ENCODE results near the gene FRMD1. TPM values are rescaled to one million over a fixed set of nuclear protein-coding genes. Genes with fewer than 3 reads are reported as not detected.

The FRMD1 gene
- total and polyA plus RNA-seq, 2 of the 8 experiments (the other 6 are each of a cell fraction or from before 2014, with no cell fraction given), result 0.36 TPM; not detected in 1

DNA sequence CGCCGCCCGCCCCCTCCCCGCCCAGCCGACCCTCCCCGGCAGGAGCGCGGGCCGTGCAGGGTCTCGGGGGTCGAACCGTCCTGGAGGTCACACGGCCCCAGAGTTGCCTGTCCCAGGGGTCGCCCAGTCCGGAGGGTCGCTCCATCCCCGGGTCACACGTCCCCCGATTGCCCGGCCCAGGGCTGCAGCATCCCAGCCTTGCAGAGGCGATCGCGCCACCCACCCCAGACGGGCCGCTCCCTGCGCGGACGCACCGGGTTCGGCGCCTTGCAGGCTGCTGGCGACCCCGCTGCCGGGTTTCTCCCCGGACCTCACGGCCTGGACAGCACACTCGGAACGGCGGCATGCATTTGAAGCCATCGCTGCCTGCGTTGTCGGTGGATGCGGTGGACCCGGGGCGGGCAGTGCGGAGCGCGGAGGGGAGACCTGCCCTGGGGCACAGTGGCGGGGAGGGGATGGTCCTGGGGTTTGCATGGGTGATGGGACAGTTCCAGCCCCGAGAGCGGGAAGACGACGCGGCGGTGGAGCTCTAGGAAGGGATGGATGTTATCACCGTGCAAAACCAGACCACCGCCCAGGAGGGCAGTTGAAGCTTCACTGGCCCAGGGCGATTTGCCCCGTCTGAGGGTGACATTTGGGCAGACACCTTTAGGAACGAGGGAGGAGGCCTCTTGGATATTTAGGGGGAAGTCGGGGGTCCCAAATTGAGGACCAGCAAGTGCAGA lies 22.7 kb upstream of the FRMD1 start:
- peaks cover 2 to 12% (median 5%) of the 10 kb centered on the region in 4 experiments; a peak in 6 of 7 replicates for H3K4me1 ChIP-seq (replicated peaks in 1 of 4; ENCODE audit: control insufficient read depth in 3 of 4, insufficient read depth in 4 of 4, low read length in 3 of 4)
- no peak overlapping the region for H3K9ac ChIP-seq (replicated peaks in 1 of 4; ENCODE audit: extremely low read depth in 1 of 4, low read depth in 3 of 4, low read length in 3 of 4)
- no peak overlapping the region for H2BK120ac ChIP-seq (replicated peaks; ENCODE audit: low read depth, low read length)
- H2BK5ac ChIP-seq (ENCODE audit: low read depth, low read length), result no peak overlapping the region
- H3K79me1 ChIP-seq (ENCODE audit: low read depth, low read length), result no peaks in the 10 kb centered on the region
- H3K14ac ChIP-seq (ENCODE audit: insufficient read length), result no peak overlapping the region
- H3K23ac ChIP-seq (ENCODE audit: insufficient read length), result no peak overlapping the region
- no peak overlapping the region for H3K56ac ChIP-seq (replicated peaks; ENCODE audit: insufficient read length, low read depth, low read length)
- TF ChIP-seq TAF1 (IDR thresholded peaks at IDR 0.05; ENCODE audit: low read depth, low read length), result no peak
- TF ChIP-seq CBX8 (IDR thresholded peaks at IDR 0.05; ENCODE audit: borderline replicate concordance, low read depth, low read length), result no peak
- TF ChIP-seq BRCA1 (IDR thresholded peaks at IDR 0.05; ENCODE audit: low read depth, low read length), result no peak
- no peak for TF ChIP-seq POLR2AphosphoS5 (IDR thresholded peaks at IDR 0.05; ENCODE audit: low read depth, low read length)
- no peak for TF ChIP-seq TEAD4 (IDR thresholded peaks at IDR 0.05; ENCODE audit: low read depth, low read length)
- TF ChIP-seq MAFK (IDR thresholded peaks at IDR 0.05; ENCODE audit: low read depth, low read length), result no peak
- TF ChIP-seq EZH2 (IDR thresholded peaks at IDR 0.05; ENCODE audit: low read depth, low read length, severe bottlenecking), result peak; percentile 68
- TF ChIP-seq CTBP2 (IDR thresholded peaks at IDR 0.05; ENCODE audit: borderline replicate concordance, insufficient read depth, insufficient read length, low read length), result no peak
- peak; percentile 43; the same call in 1 of the 2 replicates for TF ChIP-seq SUZ12 (IDR thresholded peaks at IDR 0.05; ENCODE audit: low read length)
- no peak overlapping the region for H4K91ac ChIP-seq (replicated peaks; ENCODE audit: insufficient read length, low read length)
- peak overlapping the region; percentile 29; the same call in 1 of the 2 replicates for H2BK15ac ChIP-seq (ENCODE audit: low read length)
- no peak overlapping the region for H3K18ac ChIP-seq (ENCODE audit: extremely low read depth, low read length)
- H3K36me3 ChIP-seq (ENCODE audit: control insufficient read depth in 2 of 4, insufficient read depth in 4 of 4, low read length in 3 of 4), result no peaks in the 10 kb centered on the region
- no peak overlapping the region for H2BK20ac ChIP-seq (ENCODE audit: low read length)
- no peak overlapping the region for H3K27ac ChIP-seq (ENCODE audit: low read depth, low read length)
- peaks cover 9 to 30% (median 21%) of the 10 kb centered on the region in 4 experiments; a peak in 6 of 7 replicates for H3K27me3 ChIP-seq (replicated peaks in 1 of 4; ENCODE audit: control insufficient read depth in 3 of 4, extremely low read depth in 1 of 4, insufficient read depth in 3 of 4, low read length in 3 of 4)
- H3K9me3 ChIP-seq (ENCODE audit: insufficient read depth in 2 of 2, low read depth in 1 of 2, low read length in 1 of 2), result no peaks in the 10 kb centered on the region
- H2AFZ ChIP-seq (ENCODE audit: low read length), result no peak overlapping the region; the same call in 1 of the 2 replicates
- WGBS, 2 experiments (ENCODE audit: extremely low coverage in 1 of 2, insufficient coverage in 1 of 2, insufficient read length in 1 of 2, insufficient replicate concordance in 2 of 2, low coverage in 1 of 2, low lambda C conversion rate in 2 of 2, missing lambda C conversion rate in 1 of 2), result 37% methylated on average over 20 of the region's 61 CpGs; no CpG with 5 or more reads in 1 of the 2 experiments
- H3K79me2 ChIP-seq (ENCODE audit: control insufficient read depth in 1 of 2, insufficient read depth in 2 of 2, low read length in 2 of 2), result no peaks in the 10 kb centered on the region
- ChIA-PET CTCF (ENCODE audit: partially characterized antibody) (interaction anchor here (1.5 to 1.8 kb wide), 3 partner anchors 11 to 30 kb away, joined by 4 to 5 read pairs (median 5); no protein-coding TSS in a partner anchor), POLR2A (ENCODE audit: partially characterized antibody) (no interaction called here)
- H3K4ac ChIP-seq (replicated peaks; ENCODE audit: insufficient read length, low read depth, low read length), result no peak overlapping the region
- H4K20me1 ChIP-seq (replicated peaks in 1 of 2; ENCODE audit: control insufficient read depth in 1 of 2, insufficient read depth in 2 of 2, low read length in 2 of 2), result no peaks in the 10 kb centered on the region
- no peak overlapping the region; the same call in 1 of the 2 replicates for H4K8ac ChIP-seq (ENCODE audit: extremely low read depth, insufficient read depth, low read length)
- FAIRE-seq, result no peak
- H2BK12ac ChIP-seq (ENCODE audit: low read depth, low read length), result no peak overlapping the region
- H3K4me3 ChIP-seq (ENCODE audit: extremely low read depth in 1 of 4, insufficient read depth in 2 of 4, low read depth in 3 of 4, low read length in 4 of 4), result peak overlapping the region in 2 of 4 experiments; percentile 4 to 50; a peak in 4 of 8 replicates
- no peak overlapping the region for H2AK5ac ChIP-seq (ENCODE audit: low read depth, low read length)
- H4K5ac ChIP-seq (ENCODE audit: insufficient read length, low read depth, low read length), result no peak overlapping the region
- H3K23me2 ChIP-seq (ENCODE audit: low read depth, low read length), result no peaks in the 10 kb centered on the region
- no peak for DNase-seq (ENCODE audit: low read depth in 1 of 2, low spot score in 2 of 2)
- H3K4me2 ChIP-seq (ENCODE audit: insufficient read depth in 1 of 2, low read depth in 2 of 2, low read length in 2 of 2), result peak overlapping the region; percentile 32 to 65
